ENCODE results near the gene GRIK3. TPM values are rescaled to one million over a fixed set of nuclear protein-coding genes. Genes with fewer than 3 reads are reported as not detected.

Gene GRIK3
- total and polyA plus RNA-seq, 2 of the 8 experiments (the other 6 are each of a cell fraction or from before 2014, with no cell fraction given): 2.1 to 3.4 TPM

DNA sequence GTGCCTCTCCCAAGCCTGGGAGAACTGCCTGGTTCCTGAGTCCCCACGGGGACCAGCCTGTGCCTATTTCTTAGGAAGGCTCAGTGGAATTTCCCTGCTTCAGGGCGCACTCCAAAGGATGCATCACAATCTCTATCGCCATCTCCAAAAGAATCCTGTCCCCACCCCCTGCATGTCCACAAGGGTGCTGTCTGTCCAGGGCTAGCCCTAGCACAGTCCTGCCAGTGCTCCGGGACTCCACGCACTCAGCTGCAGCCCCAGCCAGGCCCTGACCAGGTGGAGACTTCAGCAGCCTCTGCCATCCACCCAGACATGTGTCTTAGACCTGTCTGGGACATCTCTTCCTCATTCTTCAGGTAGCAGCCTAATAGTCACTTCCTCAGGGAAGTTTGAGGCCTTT is 199.7 kb downstream of the GRIK3 start:
- 83% methylated on average over 5 of the region's 5 CpGs; no CpG with 5 or more reads in 1 of the 2 experiments for WGBS, 2 experiments (ENCODE audit: extremely low coverage in 1 of 2, insufficient coverage in 1 of 2, insufficient read length in 1 of 2, insufficient replicate concordance in 2 of 2, low coverage in 1 of 2, low lambda C conversion rate in 2 of 2, missing lambda C conversion rate in 1 of 2)
- H3K4me2 ChIP-seq (ENCODE audit: insufficient read depth in 1 of 2, low read depth in 2 of 2, low read length in 2 of 2): no peak overlapping the region
- no peaks in the 10 kb centered on the region for H4K20me1 ChIP-seq (replicated peaks in 1 of 2; ENCODE audit: control insufficient read depth in 1 of 2, insufficient read depth in 2 of 2, low read length in 2 of 2)
- no peak for FAIRE-seq
- ChIA-PET CTCF (ENCODE audit: partially characterized antibody) (interaction anchor here (4.3 kb wide), 1 partner anchor 29 kb away, joined by 20 read pairs; no protein-coding TSS in a partner anchor), POLR2A (ENCODE audit: partially characterized antibody) (no interaction called here)
- no peak overlapping the region for H3K4ac ChIP-seq (replicated peaks; ENCODE audit: insufficient read length, low read depth, low read length)
- H3K79me1 ChIP-seq (ENCODE audit: low read depth, low read length): no peaks in the 10 kb centered on the region
- no peak overlapping the region for H3K27ac ChIP-seq (ENCODE audit: low read depth, low read length)
- no peak overlapping the region for H4K91ac ChIP-seq (replicated peaks; ENCODE audit: insufficient read length, low read length)
- no peak overlapping the region for H2BK20ac ChIP-seq (ENCODE audit: low read length)
- H2BK5ac ChIP-seq (ENCODE audit: low read depth, low read length): no peak overlapping the region
- no peak overlapping the region for H2BK15ac ChIP-seq (ENCODE audit: low read length)
- H2AK5ac ChIP-seq (ENCODE audit: low read depth, low read length): no peak overlapping the region
- no peak overlapping the region for H2AFZ ChIP-seq (ENCODE audit: low read length)
- H4K5ac ChIP-seq (ENCODE audit: insufficient read length, low read depth, low read length): no peak overlapping the region
- H3K36me3 ChIP-seq (ENCODE audit: control insufficient read depth in 2 of 4, insufficient read depth in 4 of 4, low read length in 3 of 4): no peaks in the 10 kb centered on the region
- H2BK12ac ChIP-seq (ENCODE audit: low read depth, low read length): no peak overlapping the region
- H3K23ac ChIP-seq (ENCODE audit: insufficient read length): no peak overlapping the region
- no peak for DNase-seq (ENCODE audit: low read depth in 1 of 2, low spot score in 2 of 2)
- H3K4me1 ChIP-seq (replicated peaks in 1 of 4; ENCODE audit: control insufficient read depth in 3 of 4, insufficient read depth in 4 of 4, low read length in 3 of 4): peaks cover 0 to 4% (median 0%) of the 10 kb centered on the region in 4 experiments; a peak in 3 of 7 replicates
- H3K23me2 ChIP-seq (ENCODE audit: low read depth, low read length): no peaks in the 10 kb centered on the region
- no peak overlapping the region for H3K14ac ChIP-seq (ENCODE audit: insufficient read length)
- no peak overlapping the region for H3K9ac ChIP-seq (replicated peaks in 1 of 4; ENCODE audit: extremely low read depth in 1 of 4, low read depth in 3 of 4, low read length in 3 of 4)
- H3K56ac ChIP-seq (replicated peaks; ENCODE audit: insufficient read length, low read depth, low read length): no peak overlapping the region
- H4K8ac ChIP-seq (ENCODE audit: extremely low read depth, insufficient read depth, low read length): no peak overlapping the region
- H3K27me3 ChIP-seq (replicated peaks in 1 of 4; ENCODE audit: control insufficient read depth in 3 of 4, extremely low read depth in 1 of 4, insufficient read depth in 3 of 4, low read length in 3 of 4): no peaks in the 10 kb centered on the region
- no peak overlapping the region for H3K18ac ChIP-seq (ENCODE audit: extremely low read depth, low read length)
- H3K4me3 ChIP-seq (ENCODE audit: extremely low read depth in 1 of 4, insufficient read depth in 2 of 4, low read depth in 3 of 4, low read length in 4 of 4): no peak overlapping the region
- H2BK120ac ChIP-seq (replicated peaks; ENCODE audit: low read depth, low read length): no peak overlapping the region
- no peak for TF ChIP-seq CHD1 (IDR thresholded peaks at IDR 0.05; ENCODE audit: low read depth, low read length)
- TF ChIP-seq POLR2AphosphoS5 (IDR thresholded peaks at IDR 0.05; ENCODE audit: low read depth, low read length): no peak
- TF ChIP-seq YY1 (IDR thresholded peaks at IDR 0.05; ENCODE audit: low read depth, low read length): no peak
- TF ChIP-seq, protein P1, sequence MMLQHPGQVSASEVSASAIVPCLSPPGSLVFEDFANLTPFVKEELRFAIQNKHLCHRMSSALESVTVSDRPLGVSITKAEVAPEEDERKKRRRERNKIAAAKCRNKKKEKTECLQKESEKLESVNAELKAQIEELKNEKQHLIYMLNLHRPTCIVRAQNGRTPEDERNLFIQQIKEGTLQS (IDR thresholded peaks at IDR 0.05; ENCODE audit: insufficient read depth, low read depth, low read length): no peak
- TF ChIP-seq JUN (IDR thresholded peaks at IDR 0.05; ENCODE audit: low read depth, low read length): no peak
- no peaks in the 10 kb centered on the region for H3K79me2 ChIP-seq (ENCODE audit: control insufficient read depth in 1 of 2, insufficient read depth in 2 of 2, low read length in 2 of 2)
- H3K9me3 ChIP-seq (ENCODE audit: insufficient read depth in 2 of 2, low read depth in 1 of 2, low read length in 1 of 2): no peaks in the 10 kb centered on the region
